ENCODE measurements around the gene CRLF1.

Gene CRLF1

DNA sequence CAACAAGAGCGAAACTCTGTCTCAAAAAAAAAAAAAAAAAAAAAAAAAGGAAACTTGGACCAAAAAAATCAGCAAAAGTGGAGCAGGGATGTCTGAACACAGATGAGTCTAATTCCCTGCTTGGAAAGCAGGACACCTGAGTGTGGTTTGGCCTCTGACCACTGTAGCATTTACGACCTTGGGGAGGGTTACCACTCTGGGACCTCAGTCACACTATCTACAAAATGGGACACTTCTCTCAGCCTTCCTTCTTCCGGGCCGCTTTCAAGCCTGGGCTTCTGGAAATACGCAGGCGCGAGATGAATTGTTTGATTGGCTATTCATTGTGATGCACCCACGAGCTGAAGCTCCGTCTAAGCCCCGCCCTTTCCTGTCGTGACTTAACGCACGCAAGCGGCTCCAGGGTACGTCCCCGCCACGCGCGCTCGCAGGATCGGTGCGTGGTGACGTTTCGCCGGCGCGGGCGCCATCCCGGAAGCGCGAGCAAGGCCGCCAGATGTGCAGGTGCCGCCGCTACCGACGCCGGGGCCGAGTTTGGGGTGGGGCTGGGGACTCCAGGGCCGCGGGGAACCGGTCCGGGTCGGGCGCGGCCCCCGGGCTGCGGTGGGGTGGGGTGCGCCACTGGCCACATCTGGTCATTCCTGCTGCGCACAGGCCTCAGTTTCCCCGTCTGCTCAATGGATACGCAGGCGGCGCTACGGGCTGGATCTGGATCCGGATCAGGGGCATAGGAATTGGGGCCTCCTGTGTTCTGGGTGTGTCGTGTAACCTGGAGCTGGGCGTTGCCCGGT lies 49.0 kb downstream of the CRLF1 start, which contains the start of gene KXD1:
Gene KXD1 (plus strand): TSS at position 460 of the 791 bp plus-strand sequence. CDS start 4,187 bp downstream, outside the sequence.
- peak; percentile 98 to 99 for DNase-seq (ENCODE audit: low read depth in 2 of 2)

DNA sequence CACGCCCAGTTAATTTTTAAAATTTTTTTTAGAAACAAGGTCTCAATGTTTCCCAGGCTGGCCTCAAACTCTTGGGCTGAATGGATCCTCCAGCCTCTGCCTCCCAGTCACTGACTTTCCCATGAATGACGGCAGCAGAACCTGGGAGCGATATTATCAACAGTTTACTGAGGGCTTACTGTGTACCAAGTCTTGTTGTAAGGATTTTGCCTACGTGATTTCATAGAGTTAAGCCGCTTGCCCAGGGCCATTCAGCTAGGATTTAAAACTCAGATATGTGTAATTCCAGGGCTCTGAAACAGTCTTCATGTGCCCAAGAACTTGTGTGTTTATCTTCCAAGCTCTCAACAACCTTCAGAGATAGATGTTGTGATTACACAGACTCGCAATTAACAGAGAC lies 55.0 kb downstream of the CRLF1 start:
- no peak for DNase-seq (ENCODE audit: low read depth in 2 of 2)

DNA sequence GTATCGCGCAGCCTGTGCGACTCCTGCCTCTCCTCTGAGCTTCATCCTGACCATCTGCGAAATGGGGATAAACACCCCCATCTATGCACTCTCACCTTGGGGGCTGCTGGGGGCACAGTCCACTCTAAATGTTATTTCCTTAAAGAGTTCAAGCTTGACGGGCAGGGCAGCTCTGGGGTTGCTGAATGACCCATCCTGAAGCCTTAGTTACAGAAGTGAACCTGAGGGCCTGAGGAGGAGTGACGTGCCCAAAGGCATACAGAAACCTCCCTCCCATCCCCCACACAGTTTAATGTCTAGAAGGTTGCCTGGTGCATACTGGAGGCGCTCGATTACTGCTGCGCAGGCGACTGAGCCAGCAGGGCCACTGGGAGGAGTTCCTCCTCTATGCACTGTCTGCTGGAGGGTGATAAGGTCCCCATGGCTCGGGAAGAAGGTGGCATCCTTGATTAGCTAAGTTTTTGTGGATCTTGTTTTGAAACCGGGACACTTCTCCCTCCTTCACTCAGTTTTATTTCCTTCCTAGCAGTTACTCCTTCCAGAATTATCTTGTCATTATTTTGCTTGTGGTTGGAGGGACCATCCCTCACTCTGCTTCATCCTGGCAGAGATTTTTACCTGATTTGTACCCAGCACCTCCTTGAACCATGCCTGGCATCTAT lies 62.7 kb downstream of the CRLF1 start:
- peak; percentile 69 to 81 for DNase-seq (ENCODE audit: low read depth in 2 of 2)

Measured in stimulated activated CD4-positive, alpha-beta T cell treated with anti-CD3 and anti-CD28 coated beads, Interleukin-15, amount 100 ng/mL, for 48 hours (primary cell).